OCI-LY7 (cell line): ENCODE measurements around the gene ABCA13. TPM values are rescaled to one million over a fixed set of nuclear protein-coding genes. Genes with fewer than 3 reads are reported as not detected.

Experiments
- BruUV-seq: library from RNA; stranded (reverse); fragments of 400-500 nt; replicated peaks from 2 replicates; lab custom pipeline; 2021; lab: Mats Ljungman, UMichigan
- CTCF ChIA-PET: fragments of 300-600 bp; sonication (Branson Sonifier 250); formaldehyde crosslinking; loops from one replicate; lab custom pipeline; 2022; ENCODE audit warnings: antibody characterized with exemption; ENCODE audit not compliant: unreplicated experiment; lab: Charles Lee
- POLR2A ChIA-PET: fragments of 300-600 bp; sonication (Branson Sonifier 250); formaldehyde crosslinking; loops from one replicate; lab custom pipeline; 2022; ENCODE audit warnings: antibody characterized with exemption; lab: Charles Lee
- DNase-seq: peaks from one replicate; pipeline ENCODE4 v3.0.0-alpha.2; 2015; ENCODE audit warnings: low spot score
- H2AFZ ChIP-seq: fragments of 200-600 bp; sonication (generic), shearing (Covaris generic); 2 replicates; pipeline ENCODE4 v1.6.1; 2014; ENCODE audit warnings: mild to moderate bottlenecking, antibody characterized with exemption, low read length, moderate library complexity
- H3K27ac ChIP-seq: fragments of 200-600 bp; sonication (generic); 2 replicates; pipeline ENCODE4 v1.5.1; 2014; ENCODE audit warnings: mixed run types, low read depth, mild to moderate bottlenecking, moderate library complexity, low read length, inconsistent platforms; ENCODE audit not compliant: poor library complexity, severe bottlenecking
- H3K36me3 ChIP-seq: fragments of 200-600 bp; sonication (generic); 2 replicates; pipeline ENCODE4 v1.6.1; 2014; ENCODE audit warnings: mild to moderate bottlenecking, antibody characterized with exemption, low read length, moderate library complexity, mixed read lengths; ENCODE audit not compliant: insufficient read depth
- H3K4me1 ChIP-seq: fragments of 200-600 bp; sonication (generic); 2 replicates; pipeline ENCODE4 v1.5.1; 2014; ENCODE audit warnings: mild to moderate bottlenecking, low read length; ENCODE audit not compliant: insufficient read depth, poor library complexity, severe bottlenecking
- H3K4me2 ChIP-seq: fragments of 200-600 bp; sonication (generic); 2 replicates; pipeline ENCODE4 v1.6.1; 2014; ENCODE audit warnings: mild to moderate bottlenecking, low read length
- H3K4me3 ChIP-seq: fragments of 200-600 bp; sonication (generic); 2 replicates; pipeline ENCODE4 v1.5.1; 2014; ENCODE audit warnings: mild to moderate bottlenecking, low read depth, low read length; ENCODE audit not compliant: poor library complexity, severe bottlenecking
- H3K79me2 ChIP-seq: fragments of 200-600 bp; sonication (generic); 2 replicates; pipeline ENCODE4 v1.6.1; 2016; ENCODE audit warnings: low read depth, mild to moderate bottlenecking, low read length, moderate library complexity, mixed read lengths; ENCODE audit not compliant: insufficient read depth
- H3K9me2 ChIP-seq: fragments of 200-600 bp; sonication (generic); 2 replicates; pipeline ENCODE4 v1.6.1; 2016; ENCODE audit warnings: mild to moderate bottlenecking, low read length, mixed read lengths; ENCODE audit not compliant: insufficient read depth
- H3K9me3 ChIP-seq: fragments of 200-600 bp; sonication (generic); 2 replicates; pipeline ENCODE4 v1.6.1; 2014; ENCODE audit warnings: mild to moderate bottlenecking, mixed run types, low read length, mixed read lengths
- H4K20me1 ChIP-seq: fragments of 200-600 bp; sonication (generic); 2 replicates; pipeline ENCODE4 v1.6.1; 2014; ENCODE audit warnings: mild to moderate bottlenecking, antibody characterized with exemption, low read length, moderate library complexity, mixed read lengths; ENCODE audit not compliant: insufficient read depth
- CTCF ChIP-seq: fragments of 200-600 bp; sonication (generic); conservative IDR thresholded peaks from 2 replicates; pipeline ENCODE4 v1.5.1; 2014; ENCODE audit warnings: mild to moderate bottlenecking, antibody characterized with exemption, low read length, moderate library complexity, mixed read lengths
- EZH2phosphoT487 ChIP-seq: fragments of 200-600 bp; sonication (generic); IDR thresholded peaks from 2 replicates; pipeline ENCODE4 v1.6.1; 2018; ENCODE audit warnings: low read depth, borderline replicate concordance, mild to moderate bottlenecking, mixed run types, antibody characterized with exemption, low read length, moderate library complexity, mixed read lengths
- intact Hi-C: fragments of 100-400 bp; cut with micrococcal nuclease; formaldehyde crosslinking; loops from one replicate; pipeline ENCODE4 v1.10.0; 2022; ENCODE audit not compliant: unreplicated experiment
- total RNA-seq, 2 experiments: library from RNA; depleted of rRNA in 1 of 2; stranded (reverse); fragments of >200 nt in 1 of 2; shearing (Covaris generic) in 1 of 2; gene quantifications; 2 replicates each; pipeline ENCODE4 v1.2.3, GENCODE V29; 2014 to 2022

Gene ABCA13
- total RNA-seq, 2 experiments from 2014 or later: not detected

DNA sequence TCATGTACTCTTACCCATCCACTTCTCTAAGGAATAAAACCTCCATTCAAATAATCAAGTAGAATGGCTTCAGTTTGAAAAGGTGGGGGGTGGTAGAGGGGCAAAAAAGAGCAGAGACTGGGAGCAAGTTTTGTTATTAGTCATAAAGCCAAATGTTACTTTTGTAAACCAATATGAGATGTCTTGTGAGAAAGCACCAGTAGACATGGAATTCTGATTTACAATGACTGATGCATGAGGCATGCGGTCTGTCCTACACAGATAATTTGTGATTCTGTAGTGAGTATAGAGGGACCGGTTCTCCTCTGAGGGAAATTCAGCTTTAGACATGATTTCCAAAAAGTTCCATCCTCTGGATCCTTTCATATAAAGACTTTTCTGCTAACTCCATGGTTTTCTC, 12.9 kb upstream of the ABCA13 start:
- CTCF ChIA-PET: no interaction called here
- Histone ChIP-seq H2AFZ (no peak overlapping the region), H3K4me2 (no peak overlapping the region), H3K9me2 (no peaks in the 10 kb centered on the region), H3K4me3 (no peak overlapping the region), H3K79me2 (no peaks in the 10 kb centered on the region), H3K27ac (no peak overlapping the region), H3K9me3 (no peaks in the 10 kb centered on the region), H3K36me3 (no peaks in the 10 kb centered on the region), H4K20me1 (no peaks in the 10 kb centered on the region), H3K4me1 (no peaks in the 10 kb centered on the region)
- intact Hi-C loops: loop anchor here (10.0 kb wide), 1 partner anchor 56 kb away; no protein-coding TSS in a partner anchor
- no TSS peak for BruUV-seq
- POLR2A ChIA-PET: no interaction called here
- TF ChIP-seq EZH2phosphoT487 (no peak), CTCF (no peak)
- no peak for DNase-seq

DNA sequence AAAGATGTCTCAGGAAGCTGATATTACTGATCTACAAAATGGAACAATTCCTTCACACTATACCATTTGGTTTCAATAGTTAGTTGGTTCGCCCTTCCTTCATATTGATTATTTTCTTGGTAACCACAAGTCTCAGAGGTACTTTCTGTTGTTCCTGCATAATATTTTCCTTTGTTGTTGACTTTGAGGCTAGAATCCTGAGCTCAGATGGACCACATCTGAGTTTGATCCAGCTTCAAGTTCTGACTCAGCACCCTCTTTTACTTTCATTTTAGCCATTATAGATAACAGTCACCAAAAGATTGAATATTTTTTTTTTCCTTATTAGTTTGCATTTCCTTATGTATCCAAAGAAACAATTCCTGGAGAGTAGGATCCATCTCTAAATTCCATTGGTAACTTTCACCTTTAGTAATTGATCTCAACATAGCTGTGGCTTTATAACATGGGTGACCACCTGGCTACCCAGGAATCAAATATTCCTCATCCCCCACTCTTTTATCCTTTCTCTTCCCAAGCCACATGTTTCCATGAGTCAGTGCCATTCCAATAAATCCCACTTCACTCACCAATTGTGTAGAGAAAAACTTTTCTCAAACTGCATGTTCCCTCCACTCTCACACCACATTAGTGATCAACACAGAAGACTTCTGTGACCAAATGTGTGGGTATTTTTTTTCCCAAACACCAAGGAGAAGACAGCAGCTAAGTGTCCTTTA, 9.7 kb upstream of the ABCA13 start:
- no TSS peak for BruUV-seq
- no peaks in the 10 kb centered on the region for H3K9me3 ChIP-seq
- no peak for TF ChIP-seq CTCF
- no peak for TF ChIP-seq EZH2phosphoT487
- H3K79me2 ChIP-seq: no peaks in the 10 kb centered on the region
- no peak overlapping the region for H3K4me2 ChIP-seq
- H3K9me2 ChIP-seq: no peaks in the 10 kb centered on the region
- ChIA-PET CTCF (no interaction called here), POLR2A (interaction anchor here (0.5 to 0.9 kb wide), 3 partner anchors 23 to 1226 kb away, joined by 3 to 4 read pairs (median 3); no protein-coding TSS in a partner anchor)
- no peak for DNase-seq
- no peak overlapping the region for H3K27ac ChIP-seq
- no peak overlapping the region for H2AFZ ChIP-seq
- H3K4me1 ChIP-seq: no peaks in the 10 kb centered on the region
- intact Hi-C loops: no loop called here
- no peaks in the 10 kb centered on the region for H3K36me3 ChIP-seq
- H4K20me1 ChIP-seq: no peaks in the 10 kb centered on the region
- H3K4me3 ChIP-seq: no peak overlapping the region

DNA sequence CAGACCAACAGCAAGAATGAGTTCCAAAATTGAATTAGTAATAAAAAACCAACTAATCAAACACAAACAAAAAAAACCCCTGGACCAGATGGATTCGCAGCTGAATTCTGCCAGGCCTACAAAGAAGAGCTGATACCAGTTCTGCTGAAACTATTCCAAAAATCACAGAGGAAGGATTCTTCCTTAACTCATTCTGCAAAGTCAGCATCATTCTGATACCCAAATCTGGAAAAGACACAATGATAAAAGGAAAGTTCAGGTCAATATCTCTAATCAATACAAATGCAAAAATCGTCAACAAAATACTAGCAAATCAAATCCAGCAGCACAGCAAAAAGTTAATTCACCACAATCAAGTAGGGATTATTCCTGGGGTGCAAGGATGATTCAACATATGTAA, 6.1 kb upstream of the ABCA13 start:
- no peak overlapping the region for H2AFZ ChIP-seq
- DNase-seq: no peak
- H3K27ac ChIP-seq: no peak overlapping the region
- H3K9me2 ChIP-seq: no peaks in the 10 kb centered on the region
- intact Hi-C loops: no loop called here
- H3K4me2 ChIP-seq: no peak overlapping the region
- no peaks in the 10 kb centered on the region for H3K9me3 ChIP-seq
- H3K36me3 ChIP-seq: no peaks in the 10 kb centered on the region
- POLR2A ChIA-PET: interaction anchor here (0.5 to 0.7 kb wide), 2 partner anchors 35 to 159 kb away, joined by 3 read pairs; no protein-coding TSS in a partner anchor
- no peaks in the 10 kb centered on the region for H3K4me1 ChIP-seq
- no peaks in the 10 kb centered on the region for H4K20me1 ChIP-seq
- TF ChIP-seq CTCF (no peak), EZH2phosphoT487 (no peak)
- no peaks in the 10 kb centered on the region for H3K79me2 ChIP-seq
- CTCF ChIA-PET: no interaction called here
- H3K4me3 ChIP-seq: no peak overlapping the region
- no TSS peak for BruUV-seq
